ENCODE data around the gene GAB3.

GAB3 gene

GRCh38 chrX:154737136-154737535 is 13.7 kb downstream of the GAB3 start:
- Histone ChIP-seq H3F3A (ENCODE audit: insufficient read depth) (no peaks in the 10 kb centered on the region), H3K9me3 (ENCODE audit: insufficient read depth, low read length) (no peaks in the 10 kb centered on the region), H3K9me2 (replicated peaks; ENCODE audit: insufficient read depth, low read length) (no peaks in the 10 kb centered on the region), H3K27me3 (ENCODE audit: low read length) (no peaks in the 10 kb centered on the region), H3K4me3 (ENCODE audit: insufficient read depth, low read length, poor library complexity, severe bottlenecking) (no peak overlapping the region), H3K79me2 (ENCODE audit: insufficient read depth, low read length) (no peaks in the 10 kb centered on the region), H3K9ac (ENCODE audit: low read length) (no peak overlapping the region), H3K36me3 (ENCODE audit: low read length) (no peaks in the 10 kb centered on the region), H2AFZ (ENCODE audit: low read depth, low read length, severe bottlenecking) (no peak overlapping the region), H3K4me2 (ENCODE audit: low read depth, low read length, poor library complexity, severe bottlenecking) (no peak overlapping the region), H4K20me1 (ENCODE audit: low read depth, low read length) (no peaks in the 10 kb centered on the region), H3K27ac (ENCODE audit: low read depth, low read length) (no peak overlapping the region)
- no peak for TF ChIP-seq CTCF (IDR thresholded peaks at IDR 0.05; ENCODE audit: insufficient read depth, low read length, poor library complexity, severe bottlenecking)
- TF ChIP-seq EZH2phosphoT487 (conservative IDR thresholded peaks at IDR 0.05; ENCODE audit: low read length): no peak

DNA sequence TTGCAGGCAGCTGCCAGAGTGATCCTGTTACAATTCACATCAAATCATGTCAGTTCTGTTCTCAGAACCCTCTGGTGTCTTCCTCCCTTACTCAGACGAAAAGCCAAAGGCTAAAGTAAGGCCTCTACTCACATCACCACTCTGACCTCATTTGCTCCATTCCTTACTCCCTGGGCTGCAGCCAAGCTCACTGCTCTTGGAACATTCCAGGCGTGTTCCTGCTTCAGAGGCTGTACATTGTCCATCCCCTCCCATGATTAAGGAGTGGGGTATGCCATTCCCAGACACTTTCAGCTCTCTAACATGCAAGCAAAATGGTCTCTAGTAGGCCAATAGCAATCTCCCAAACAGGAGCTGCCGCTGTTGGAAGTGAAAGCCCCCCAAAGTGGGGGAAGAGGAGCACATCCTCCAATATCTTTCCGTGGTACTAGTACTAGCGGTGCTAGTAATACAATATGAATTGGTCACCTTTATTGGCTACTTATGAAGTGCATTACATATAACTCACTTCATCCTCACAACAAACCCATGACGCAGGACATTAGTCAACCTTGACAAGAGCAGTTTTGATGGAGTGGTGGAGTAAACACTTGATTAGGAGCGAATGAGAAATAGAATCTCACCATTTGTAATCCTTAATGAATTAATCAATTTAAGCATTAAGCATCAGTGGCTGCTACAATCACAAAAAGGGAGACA is 15.0 kb downstream of the GAB3 start:
- Histone ChIP-seq H3K4me3 (ENCODE audit: insufficient read depth, low read length, poor library complexity, severe bottlenecking) (no peak overlapping the region), H3K4me2 (ENCODE audit: low read depth, low read length, poor library complexity, severe bottlenecking) (no peak overlapping the region)

DNA sequence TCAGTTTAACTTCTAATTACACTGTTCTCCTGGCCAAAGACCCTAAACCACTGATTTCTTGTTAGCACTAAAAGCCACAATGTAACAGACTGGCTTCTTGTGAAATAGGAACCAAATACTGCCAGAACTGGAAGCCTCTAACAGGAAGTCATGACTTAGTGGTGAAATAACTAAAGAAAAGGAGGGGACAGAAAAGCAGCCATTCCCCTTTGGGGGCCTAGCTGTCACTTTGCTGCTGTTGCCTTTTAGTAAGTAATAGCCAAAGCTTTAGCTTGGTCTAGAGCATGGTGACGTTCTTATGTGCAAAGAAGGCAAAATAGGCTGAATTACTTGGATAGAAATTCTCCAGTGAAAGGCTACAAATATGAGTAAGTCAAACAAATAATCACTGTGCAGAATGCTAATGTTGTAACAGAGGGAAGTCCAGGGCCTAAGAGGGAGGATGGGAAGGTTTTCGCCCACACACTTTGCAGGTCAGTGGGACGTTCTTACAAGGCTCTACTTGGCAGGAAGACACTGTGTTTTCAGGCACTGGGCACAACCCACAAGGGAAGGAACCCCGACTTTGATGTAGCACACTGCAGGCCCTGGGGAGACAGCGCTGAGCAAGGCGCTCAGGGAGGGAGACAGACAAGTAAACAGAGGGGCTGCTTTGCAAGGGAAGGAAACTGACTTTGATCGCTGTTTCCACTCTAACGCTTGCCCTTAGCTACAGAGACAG is 16.7 kb downstream of the GAB3 start:
- H3K79me2 ChIP-seq (ENCODE audit: insufficient read depth, low read length): no peaks in the 10 kb centered on the region
- H3K27ac ChIP-seq (ENCODE audit: low read depth, low read length): no peak overlapping the region

More for the DNA sequence above, 15.0 kb downstream of the GAB3 start:
- Histone ChIP-seq H3F3A (ENCODE audit: insufficient read depth) (no peaks in the 10 kb centered on the region), H3K36me3 (ENCODE audit: low read length) (no peaks in the 10 kb centered on the region), H3K9me3 (ENCODE audit: insufficient read depth, low read length) (no peaks in the 10 kb centered on the region), H3K79me2 (ENCODE audit: insufficient read depth, low read length) (no peaks in the 10 kb centered on the region), H2AFZ (ENCODE audit: low read depth, low read length, severe bottlenecking) (no peak overlapping the region), H3K9me2 (replicated peaks; ENCODE audit: insufficient read depth, low read length) (no peaks in the 10 kb centered on the region), H3K27me3 (ENCODE audit: low read length) (no peaks in the 10 kb centered on the region), H4K20me1 (ENCODE audit: low read depth, low read length) (no peaks in the 10 kb centered on the region), H3K9ac (ENCODE audit: low read length) (no peak overlapping the region), H3K27ac (ENCODE audit: low read depth, low read length) (no peak overlapping the region)
- TF ChIP-seq EZH2phosphoT487 (conservative IDR thresholded peaks at IDR 0.05; ENCODE audit: low read length) (no peak), CTCF (IDR thresholded peaks at IDR 0.05; ENCODE audit: insufficient read depth, low read length, poor library complexity, severe bottlenecking) (no peak)

More for the DNA sequence above, 16.7 kb downstream of the GAB3 start:
- Histone ChIP-seq H3K9me3 (ENCODE audit: insufficient read depth, low read length) (no peaks in the 10 kb centered on the region), H3K9ac (ENCODE audit: low read length) (no peak overlapping the region), H3K36me3 (ENCODE audit: low read length) (no peaks in the 10 kb centered on the region), H3K9me2 (replicated peaks; ENCODE audit: insufficient read depth, low read length) (no peaks in the 10 kb centered on the region), H3K27me3 (ENCODE audit: low read length) (no peaks in the 10 kb centered on the region), H3F3A (ENCODE audit: insufficient read depth) (no peaks in the 10 kb centered on the region), H4K20me1 (ENCODE audit: low read depth, low read length) (no peaks in the 10 kb centered on the region), H3K4me3 (ENCODE audit: insufficient read depth, low read length, poor library complexity, severe bottlenecking) (no peak overlapping the region), H3K4me2 (ENCODE audit: low read depth, low read length, poor library complexity, severe bottlenecking) (no peak overlapping the region), H2AFZ (ENCODE audit: low read depth, low read length, severe bottlenecking) (no peak overlapping the region)
- no peak for TF ChIP-seq EZH2phosphoT487 (conservative IDR thresholded peaks at IDR 0.05; ENCODE audit: low read length)
- TF ChIP-seq CTCF (IDR thresholded peaks at IDR 0.05; ENCODE audit: insufficient read depth, low read length, poor library complexity, severe bottlenecking): no peak

Data from SU-DHL-6 (cell line).